C1 segment of cervical spinal cord (tissue), 14 donors: ENCODE data around the gene GLRA2.

Experiments used
- DNase-seq, 14 donors: peaks; one replicate each; lab custom pipeline; 2025; lab: John Stamatoyannopoulos, UW

The GLRA2 gene

DNA sequence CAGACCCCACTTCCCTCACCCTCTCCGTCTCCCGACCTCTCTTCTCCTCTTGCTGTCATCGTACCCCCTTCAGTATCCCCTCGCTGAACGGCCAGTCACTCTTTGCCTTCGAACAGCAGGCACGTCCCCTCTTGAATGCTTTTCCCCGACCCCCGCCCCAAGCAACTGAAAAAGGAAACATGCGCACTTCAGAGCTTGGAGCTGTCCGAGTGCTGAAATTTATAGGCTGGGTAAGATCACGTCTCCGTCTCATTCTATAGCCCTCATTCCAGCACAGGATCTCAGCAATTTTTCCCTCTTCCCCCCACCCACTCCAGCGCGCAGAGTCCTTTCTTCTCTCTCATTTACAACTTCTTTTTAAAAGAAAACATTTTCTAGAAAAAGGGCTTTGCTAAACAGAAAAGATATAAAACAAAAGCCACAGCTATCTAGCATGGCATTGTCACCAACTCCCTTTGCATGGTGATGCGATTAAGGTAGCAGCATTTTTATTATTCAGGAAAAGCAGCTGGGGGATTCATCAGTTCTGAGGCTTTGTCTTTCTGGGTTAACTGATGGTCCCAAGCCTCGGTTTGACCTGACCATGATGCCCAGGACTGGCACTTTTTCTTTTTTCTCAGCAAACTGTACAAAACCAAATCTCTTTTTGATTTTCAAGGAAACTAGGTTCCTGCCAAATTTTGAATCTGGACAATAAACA lies at the start of gene GLRA2:
Gene GLRA2 (plus strand): TSS at position 247 of the 700 bp plus-strand sequence. CDS start 522 bp downstream, outside the sequence.
- peak in 5 of 14 donors; percentile 0 to 37 (median 0) for DNase-seq

DNA sequence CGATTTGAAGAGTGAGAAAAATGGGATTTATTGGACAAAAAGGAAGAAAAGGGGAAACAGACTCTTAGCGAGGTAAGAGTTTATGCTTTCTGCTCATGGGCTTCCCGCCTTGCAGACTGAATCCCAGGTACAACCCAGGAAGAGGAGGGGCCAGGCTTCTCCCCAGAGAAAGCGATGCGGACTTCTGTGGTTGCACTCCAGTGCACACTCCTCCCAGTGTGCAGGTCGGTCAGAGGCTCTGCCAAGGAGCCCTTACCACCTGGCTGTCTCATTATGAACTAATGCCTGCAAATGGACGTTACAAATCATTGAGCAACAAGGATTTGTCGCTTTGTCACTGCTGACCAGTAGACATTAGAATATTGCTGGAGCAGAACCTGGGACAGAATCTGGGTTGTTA lies 39.9 kb upstream of the GLRA2 start:
- DNase-seq: no peak

DNA sequence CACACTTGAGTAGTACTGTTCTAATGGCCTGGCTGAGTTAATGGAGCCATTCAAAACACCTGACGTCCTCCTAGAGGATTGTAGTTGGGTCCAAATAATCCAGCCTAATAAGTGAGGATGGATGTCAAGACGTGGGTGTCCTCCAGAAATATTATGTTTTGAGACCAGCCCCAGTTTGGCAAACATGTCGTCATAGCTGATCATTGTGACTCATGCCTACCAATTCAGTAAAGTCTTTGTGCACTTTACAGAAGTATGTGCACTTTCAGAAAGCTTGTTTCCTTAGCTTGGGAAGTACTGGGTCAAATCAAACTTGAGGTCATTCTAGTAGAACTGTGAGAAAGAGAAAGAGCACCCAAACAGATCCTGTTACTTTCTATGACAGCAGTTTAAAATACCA lies 37.6 kb upstream of the GLRA2 start:
- no peak for DNase-seq

DNA sequence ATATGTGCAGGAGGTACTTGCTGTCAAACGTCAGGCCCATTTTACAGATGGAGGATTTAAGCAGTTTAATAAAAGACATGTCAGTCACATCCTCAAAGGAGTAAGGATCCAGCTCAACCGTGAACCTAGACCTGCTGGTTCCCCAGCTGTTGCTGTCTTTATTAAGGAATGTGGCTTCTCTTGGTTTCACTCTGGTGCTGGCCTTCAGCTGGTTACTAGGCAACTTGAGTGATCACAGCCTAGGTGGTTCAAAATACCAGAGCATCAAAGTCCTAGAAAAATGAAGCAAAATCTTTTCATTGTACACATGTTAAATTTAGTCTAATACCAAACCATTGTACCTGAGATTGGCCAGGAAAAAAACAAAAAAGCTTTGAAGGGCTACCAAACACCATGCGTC lies 32.7 kb upstream of the GLRA2 start:
- DNase-seq: no peak

DNA sequence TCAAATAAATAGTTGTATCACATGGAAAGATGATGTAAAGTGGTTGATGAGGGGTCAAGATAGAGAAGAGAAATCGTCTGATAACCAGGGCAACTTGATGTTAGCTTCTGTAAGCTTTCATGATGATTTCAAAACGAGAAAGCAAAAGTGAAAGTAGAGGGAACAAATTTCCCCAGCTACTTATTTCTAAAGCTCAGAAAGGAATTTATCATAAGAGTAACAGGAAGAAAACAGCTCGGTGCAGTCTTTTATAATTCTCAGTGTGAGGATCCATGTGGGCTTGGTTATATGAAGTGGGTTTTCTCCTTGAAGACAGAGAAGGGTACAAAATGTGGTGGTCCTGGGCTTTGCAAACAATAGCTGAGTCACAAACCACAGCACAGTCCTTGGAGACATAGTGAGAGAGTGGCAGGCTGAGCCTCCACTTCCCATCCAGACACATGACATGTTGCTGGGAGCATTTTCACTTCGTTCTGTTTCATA lies 32.1 kb upstream of the GLRA2 start:
- peak in 1 of 14 donors; percentile 2 for DNase-seq

DNA sequence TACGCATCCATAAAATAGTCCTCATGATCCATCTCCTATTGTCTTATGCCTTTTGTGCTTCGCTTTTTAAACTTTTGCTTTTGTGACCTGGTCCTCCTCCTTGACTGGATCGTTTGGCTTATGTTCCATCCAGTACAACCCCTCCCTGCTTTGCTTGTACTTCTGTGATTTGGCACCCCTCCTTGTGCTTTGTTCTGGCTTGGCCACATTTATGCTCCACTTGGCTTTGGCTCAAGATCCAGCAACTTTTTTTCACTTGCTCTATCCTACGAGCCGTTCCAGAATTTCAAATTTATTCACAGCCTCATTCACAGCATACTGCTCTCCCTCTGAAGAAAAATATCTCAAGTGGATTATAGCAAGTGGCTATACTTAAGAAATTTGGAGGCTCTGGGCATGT lies 28.0 kb upstream of the GLRA2 start:
- peak in 1 of 14 donors; percentile 7 for DNase-seq

DNA sequence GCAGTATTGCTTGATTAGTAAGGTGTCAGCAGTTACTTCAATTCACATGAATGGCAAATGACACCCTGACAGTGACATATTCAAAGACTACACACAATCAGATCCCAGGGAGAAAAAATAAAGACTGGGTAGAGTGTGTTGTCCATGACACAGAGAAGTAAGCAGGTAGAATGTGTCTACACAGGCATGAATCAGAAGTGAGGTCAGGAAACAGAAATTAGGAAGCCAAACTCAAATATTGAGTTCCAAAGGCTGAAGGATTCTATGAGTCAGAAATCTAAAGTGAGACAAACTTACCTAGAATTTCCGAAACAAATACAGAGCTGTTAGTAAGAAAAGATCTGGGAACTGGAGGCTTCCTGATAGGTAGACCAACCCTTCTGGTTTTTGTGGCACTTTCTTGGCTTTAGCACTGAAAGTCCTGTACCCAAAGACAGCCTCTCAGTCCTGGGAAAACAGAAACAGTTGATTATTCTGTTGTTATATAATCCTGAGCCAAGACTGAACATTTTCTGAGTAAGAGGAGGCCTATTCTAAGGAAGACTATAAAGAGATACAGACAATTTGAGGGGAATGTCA lies 24.3 kb upstream of the GLRA2 start:
- DNase-seq: no peak

DNA sequence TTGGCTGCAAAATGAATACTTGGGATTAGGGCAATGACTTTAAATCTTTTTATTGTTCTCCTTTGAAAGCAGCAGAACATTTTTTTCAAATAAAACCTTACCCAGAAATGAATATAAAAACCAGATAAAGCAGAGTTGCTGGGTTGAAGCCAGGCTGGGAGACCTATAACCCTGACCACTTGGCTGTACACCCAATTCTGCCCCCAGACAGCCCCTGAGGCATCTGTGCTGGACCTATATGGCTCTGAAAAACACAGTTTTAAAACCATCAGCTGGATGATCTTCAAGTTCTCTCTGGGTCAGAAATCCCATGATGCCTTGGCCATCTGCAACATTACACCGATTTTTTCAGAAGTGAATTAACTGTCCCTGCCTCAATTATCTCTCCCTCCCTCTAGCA lies 23.7 kb upstream of the GLRA2 start:
- no peak for DNase-seq

DNA sequence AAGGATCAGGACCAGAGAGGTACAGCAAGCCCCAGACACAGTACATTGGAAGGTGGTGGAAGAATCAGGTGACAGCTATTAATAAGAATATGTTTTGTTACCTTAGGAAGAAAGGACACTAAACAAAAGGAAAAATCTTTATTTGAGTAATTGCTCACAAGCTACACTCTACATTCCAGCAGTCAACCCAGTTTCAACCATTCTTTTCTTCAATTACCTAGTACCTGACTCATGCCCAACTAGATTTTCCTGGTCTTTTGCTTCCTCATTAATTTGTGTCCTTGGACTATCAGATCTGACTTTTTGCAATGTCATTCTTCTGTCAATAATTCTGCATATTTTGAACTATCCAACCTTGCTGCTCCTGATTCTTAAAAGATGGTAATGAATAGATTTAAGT lies 22.5 kb upstream of the GLRA2 start:
- DNase-seq: no peak

DNA sequence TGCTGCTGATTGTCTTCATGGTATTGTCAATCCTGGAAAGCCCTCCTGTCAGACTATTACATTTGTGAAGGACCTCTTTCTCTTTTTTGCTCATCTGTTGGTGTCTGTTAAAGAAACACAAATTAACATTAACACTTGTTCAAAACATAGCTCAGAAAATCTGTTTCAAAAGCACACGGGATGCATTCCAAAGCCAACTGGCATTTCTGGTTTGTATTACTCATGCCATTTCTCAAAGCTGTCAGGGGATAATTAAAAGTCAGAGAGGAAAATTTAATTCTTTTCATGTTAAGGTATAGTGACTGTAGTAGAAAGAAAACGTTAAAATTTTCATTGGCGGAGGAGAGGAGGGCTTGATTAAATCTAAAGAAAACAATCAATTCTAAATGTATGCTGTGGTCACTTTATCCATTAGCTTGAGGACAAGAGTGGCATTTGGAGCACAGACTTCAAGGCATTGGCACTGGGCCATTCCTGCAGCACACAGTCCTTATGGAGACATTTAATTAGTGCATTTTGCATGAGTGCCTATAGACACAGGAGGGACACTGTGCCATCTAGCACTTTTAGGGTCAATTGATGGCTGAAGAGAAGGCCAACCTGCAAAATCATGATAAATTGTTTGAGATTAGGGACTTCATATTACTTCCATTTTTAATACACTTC lies 21.2 kb upstream of the GLRA2 start:
- DNase-seq: peak in 1 of 14 donors; percentile 21

DNA sequence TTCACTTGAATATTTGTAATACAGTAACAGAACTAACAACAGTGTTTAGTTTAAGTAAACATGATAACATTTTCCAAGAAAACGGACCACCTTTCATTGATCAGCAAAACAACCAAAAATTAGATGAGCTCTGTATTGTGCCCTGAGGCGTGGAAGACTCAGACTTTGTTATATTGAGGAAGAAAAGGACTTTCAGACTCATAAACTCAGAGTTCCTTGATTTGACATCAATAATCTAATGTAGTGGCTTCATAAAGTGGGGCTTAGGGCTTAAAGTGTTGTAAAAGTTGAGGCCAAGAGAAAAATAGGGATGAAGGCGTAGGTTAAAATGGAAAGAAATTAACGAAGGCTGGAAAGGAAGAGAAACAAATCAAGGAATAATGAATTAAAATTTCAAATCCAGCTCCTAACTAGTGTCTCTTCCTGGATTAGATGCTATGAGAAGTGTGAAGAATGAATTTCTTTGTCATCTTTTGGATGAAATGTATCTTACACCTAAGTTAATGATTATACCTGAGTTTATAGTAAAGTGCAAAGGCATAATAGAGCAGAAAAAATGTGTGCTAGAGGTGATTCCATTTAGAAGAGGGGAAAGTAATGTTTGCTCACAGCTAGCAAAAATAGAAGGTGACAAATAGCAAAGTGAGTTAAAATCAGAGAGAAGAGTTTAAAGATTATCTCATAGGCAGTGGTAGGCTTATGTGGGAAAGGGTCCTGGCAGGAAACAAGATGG lies 19.8 kb upstream of the GLRA2 start:
- DNase-seq: no peak

DNA sequence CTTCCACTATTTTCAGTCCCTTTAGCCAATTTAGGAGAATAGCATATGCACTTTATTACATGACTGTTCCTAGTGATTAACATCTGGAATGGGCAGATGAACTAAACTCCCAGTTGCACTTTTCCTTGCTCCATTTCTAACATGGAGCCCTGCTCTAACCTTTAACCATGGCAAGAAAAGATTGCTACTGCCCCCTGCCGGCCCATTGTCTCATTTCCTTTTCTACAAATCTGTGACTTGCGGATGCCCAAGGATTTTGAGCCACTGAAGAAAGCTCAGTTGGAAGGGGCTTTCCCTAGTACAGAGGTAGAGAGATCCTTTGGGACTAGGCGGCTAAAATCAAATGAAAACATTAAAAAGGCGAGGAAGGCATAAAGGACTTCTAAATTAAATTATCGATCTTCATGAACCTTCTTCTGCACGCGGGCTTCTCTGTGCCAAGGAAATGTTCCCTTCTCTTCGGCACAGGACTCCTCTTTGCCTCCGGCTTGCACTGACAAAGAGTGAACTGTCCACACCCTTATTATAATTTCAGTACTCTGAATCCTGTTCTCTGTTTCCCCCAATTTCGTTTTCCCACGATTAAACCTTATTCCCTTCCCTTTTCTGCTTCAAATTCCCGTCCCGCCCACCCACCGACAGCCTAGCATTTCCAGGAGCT lies 577 bp upstream of the GLRA2 start:
- DNase-seq: peak in 11 of 14 donors; percentile 1 to 54 (median 9)

DNA sequence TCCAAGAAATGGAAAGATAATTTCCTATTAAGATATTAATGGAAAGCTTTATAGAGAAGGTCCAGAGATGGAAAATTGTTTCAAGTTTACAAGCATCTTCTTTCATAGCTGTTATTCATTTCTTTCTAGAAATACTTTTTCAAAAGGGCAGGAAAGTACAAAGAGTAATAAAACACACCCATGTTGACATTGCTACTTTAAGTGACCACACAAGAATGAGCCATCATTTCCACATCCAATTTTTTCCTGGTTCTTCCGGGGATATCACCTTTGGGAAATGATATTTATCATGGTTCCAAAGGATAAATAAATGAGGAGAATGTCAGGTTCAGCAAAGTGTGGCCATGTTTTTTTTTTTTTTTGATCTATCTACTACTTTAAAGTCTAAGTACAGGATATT lies 4.5 kb downstream of the GLRA2 start:
- no peak for DNase-seq

DNA sequence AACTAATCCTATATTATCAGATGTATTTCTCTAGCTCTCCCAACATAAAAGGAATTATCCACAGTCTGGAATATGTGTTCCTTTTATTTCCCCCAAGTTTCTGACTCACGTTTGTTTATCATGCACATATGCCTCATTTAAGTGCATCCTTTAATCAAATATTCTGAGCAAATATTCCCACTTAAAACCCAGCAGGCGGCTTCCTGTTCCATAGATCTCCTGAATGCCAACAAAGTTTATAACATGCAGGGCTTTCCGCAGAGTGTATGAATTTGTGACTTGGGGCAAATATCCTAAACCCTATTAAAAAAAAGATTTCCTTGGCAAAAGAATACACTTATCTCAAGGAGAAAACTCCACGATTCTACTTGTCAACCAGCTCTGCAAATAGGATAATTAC lies 16.9 kb downstream of the GLRA2 start:
- DNase-seq: no peak

DNA sequence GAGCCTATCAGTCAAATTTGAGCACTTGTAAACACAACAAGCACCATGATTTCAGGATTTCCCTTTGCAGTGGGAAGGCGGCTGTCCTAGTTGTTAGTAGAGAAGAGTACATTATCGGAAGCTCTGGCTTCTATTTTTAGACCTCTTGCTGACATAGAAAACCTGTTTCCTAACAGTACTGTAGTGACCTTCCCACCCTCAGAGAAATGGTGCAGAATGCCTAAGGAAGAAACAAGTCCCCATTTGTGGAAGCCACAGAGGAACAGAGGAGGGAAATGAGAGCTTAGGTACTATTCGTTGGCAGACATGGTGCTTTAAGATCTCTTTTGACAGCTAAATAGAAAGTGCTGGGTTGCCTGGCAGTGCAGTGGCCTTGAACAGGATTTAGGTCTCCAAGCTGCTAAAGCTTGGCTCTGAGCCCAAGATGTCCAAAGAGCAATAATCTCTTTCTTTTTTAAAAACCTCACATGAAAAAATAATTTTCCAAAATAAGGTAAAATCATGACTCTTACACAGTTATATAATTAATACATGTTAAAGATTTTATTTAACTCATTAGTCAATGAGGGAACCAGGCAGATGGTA lies 24.9 kb downstream of the GLRA2 start:
- peak in 1 of 14 donors; percentile 62 for DNase-seq

DNA sequence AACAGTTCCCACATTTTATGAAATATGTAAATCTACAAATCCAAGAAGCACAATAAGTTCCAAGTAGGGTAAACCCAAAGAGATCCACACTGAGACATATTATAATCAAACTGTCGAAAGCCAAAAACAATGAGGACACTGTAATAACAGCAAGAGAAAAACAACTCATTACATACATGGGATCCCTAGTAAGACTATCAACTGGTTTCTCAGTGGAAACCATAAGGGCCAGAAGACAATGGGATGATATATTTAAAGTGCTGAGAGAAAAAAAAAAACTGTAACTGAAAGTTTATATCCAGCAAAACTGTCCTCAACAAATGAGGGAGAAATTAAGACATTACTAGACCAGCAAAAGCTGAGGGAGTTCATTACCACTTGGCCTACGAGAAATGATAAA lies 34.7 kb downstream of the GLRA2 start:
- DNase-seq: no peak

DNA sequence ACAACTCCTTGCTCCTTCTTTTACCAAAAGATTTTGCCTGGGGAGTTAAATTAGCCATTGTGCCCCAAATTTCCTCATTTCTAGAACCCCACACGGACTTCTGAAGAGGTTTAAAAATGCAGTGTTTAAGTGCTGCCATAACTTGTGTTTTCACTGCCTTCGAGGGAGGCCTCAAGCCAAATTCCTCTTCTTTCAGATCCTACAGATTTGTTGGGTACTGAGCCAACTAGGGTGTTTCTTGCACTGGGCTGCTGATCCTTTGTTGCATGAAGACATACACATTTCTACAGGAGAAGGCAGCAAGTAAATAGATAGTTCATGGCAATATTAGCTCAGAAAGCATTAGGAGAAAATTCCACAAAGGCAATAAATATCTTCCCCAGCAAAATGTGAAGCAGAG lies 43.8 kb downstream of the GLRA2 start:
- DNase-seq: no peak

DNA sequence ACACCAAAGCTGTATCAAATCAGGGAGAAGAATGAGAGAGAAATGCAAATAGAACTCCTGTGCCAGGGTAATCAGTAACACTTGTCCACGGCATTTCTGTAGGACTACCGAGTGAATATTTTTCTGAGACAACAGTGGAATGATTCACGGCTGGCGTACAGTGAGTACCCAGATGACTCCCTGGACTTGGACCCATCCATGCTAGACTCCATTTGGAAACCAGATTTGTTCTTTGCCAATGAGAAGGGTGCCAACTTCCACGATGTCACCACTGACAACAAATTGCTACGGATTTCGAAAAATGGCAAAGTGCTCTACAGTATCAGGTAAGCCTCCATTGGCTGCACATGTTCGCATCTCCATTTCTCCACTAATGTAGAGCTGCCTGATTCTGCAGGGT lies 51.7 kb downstream of the GLRA2 start:
- DNase-seq: peak in 1 of 14 donors; percentile 30

DNA sequence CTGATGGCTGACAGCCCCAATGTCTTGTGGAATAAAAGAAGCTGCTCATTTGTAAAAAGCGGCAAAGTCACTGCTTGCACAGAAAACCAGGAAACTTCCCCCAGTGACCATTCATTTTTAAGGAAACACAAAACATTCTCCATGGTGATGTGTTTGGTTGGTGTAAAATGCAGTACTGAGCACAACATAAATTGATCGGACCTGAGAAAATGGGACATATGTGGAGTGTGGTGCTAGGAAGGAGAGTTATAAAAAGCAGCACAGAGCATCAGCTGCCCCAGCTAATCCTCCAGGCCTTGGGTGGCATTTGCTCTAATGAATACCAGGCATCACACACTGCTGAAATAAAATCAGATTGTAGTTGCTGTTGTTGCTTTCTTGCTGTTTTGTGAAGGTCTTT lies 55.2 kb downstream of the GLRA2 start:
- DNase-seq: no peak

DNA sequence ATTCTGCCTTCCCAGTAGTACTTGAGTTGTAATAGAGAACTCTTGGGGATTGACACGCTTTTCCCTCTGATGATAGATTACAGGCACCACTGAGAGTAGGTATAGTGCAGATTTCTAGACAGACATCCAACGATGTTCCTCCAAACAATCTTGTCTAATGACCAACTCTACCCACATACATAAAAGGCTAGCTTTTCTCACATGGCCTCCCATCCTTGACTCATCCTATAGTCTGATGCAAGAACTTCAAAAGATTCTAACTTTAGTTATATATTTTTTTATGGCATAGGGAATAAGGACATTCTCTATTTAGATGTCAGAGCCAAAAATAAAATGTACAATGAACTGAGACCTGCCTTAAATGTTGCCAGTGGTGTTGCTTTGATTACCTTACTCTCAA lies 60.9 kb downstream of the GLRA2 start:
- no peak for DNase-seq
